Measurements from ENCODE around the gene PICALM. TPM values are rescaled to one million over a fixed set of nuclear protein-coding genes. Genes with fewer than 3 reads are reported as not detected.

The PICALM gene
- total RNA-seq, 1 donor from 2014 or later = 218 TPM

DNA sequence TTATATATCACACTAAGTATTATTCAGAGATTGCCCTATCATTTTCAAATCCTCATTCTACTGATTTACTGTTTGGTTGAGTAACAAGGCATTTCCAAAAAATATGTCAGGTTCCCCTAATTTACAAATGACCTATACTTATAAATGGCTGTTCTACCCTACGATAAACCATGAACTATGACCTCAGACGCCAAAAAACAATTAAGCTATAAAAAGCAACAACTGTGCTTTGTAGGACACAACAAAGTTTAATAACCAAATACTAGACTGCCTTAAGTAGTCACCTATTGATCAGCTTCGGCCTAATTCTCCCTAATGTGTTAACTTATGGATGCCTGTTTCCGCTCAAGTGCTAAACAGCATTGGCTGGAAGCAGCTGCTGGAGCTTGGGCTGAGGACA lies 53.2 kb downstream of the PICALM start:
- TF ChIP-seq, protein P1, sequence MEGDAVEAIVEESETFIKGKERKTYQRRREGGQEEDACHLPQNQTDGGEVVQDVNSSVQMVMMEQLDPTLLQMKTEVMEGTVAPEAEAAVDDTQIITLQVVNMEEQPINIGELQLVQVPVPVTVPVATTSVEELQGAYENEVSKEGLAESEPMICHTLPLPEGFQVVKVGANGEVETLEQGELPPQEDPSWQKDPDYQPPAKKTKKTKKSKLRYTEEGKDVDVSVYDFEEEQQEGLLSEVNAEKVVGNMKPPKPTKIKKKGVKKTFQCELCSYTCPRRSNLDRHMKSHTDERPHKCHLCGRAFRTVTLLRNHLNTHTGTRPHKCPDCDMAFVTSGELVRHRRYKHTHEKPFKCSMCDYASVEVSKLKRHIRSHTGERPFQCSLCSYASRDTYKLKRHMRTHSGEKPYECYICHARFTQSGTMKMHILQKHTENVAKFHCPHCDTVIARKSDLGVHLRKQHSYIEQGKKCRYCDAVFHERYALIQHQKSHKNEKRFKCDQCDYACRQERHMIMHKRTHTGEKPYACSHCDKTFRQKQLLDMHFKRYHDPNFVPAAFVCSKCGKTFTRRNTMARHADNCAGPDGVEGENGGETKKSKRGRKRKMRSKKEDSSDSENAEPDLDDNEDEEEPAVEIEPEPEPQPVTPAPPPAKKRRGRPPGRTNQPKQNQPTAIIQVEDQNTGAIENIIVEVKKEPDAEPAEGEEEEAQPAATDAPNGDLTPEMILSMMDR (conservative IDR thresholded peaks at IDR 0.05; ENCODE audit: low read depth, low read length) = no peak
- no peak overlapping the region for H3K4me3 ChIP-seq (ENCODE audit: low read depth, low read length)
- no peak for DNase-seq (ENCODE audit: low read depth)

- H3K4me3 ChIP-seq (ENCODE audit: low read depth, low read length) = no peak overlapping the region
- DNase-seq (ENCODE audit: low read depth) = peak; percentile 13
- TF ChIP-seq, protein P1 (conservative IDR thresholded peaks at IDR 0.05; ENCODE audit: low read depth, low read length) = no peak
Observed at GRCh38 chr11:86014221-86014620, 54.7 kb downstream of the PICALM start.

DNA sequence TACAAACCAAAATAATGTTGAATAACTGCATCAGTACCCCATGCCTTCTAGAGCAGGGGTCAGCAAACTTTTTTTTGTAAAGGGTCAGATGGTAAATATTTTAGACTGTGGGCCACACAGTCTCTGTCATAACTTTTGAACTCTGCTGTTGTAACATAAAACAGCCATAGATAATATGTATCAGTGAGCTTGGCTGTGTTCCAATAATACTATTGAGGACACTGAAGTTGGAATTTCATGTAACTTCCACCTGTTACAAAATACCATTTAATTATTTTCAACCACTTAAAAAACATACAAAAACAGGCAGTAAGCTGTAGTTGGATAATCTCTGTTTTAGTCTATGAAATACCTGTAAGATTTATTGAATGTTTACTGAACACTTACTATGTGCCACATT lies 55.2 kb downstream of the PICALM start:
- no peak overlapping the region for H3K4me3 ChIP-seq (ENCODE audit: low read depth, low read length)
- no peak for DNase-seq (ENCODE audit: low read depth)
- TF ChIP-seq, protein P1 (conservative IDR thresholded peaks at IDR 0.05; ENCODE audit: low read depth, low read length) = no peak

DNA sequence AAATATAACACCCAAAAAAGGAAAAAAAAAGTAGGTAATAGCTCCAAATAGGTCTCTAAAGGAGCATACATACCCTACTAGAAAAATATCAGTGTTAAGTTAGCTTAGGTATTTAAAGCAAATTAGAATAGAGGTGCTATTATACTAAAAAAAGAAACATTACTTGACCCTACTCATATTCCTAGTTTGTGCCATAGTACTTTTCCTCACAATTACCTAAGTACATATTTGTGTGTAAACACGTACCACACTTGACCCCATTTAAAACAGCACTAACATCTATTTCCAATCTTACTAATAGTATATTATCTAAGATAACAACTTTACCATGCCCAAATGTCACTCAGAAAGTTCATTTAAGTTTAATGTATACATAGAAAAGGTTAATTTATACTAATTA lies 57.7 kb downstream of the PICALM start:
- no peak for DNase-seq (ENCODE audit: low read depth)
- no peak overlapping the region for H3K4me3 ChIP-seq (ENCODE audit: low read depth, low read length)
- TF ChIP-seq, protein P1 (conservative IDR thresholded peaks at IDR 0.05; ENCODE audit: low read depth, low read length) = no peak

- no peak for DNase-seq (ENCODE audit: low read depth)
- TF ChIP-seq, protein P1 (conservative IDR thresholded peaks at IDR 0.05; ENCODE audit: low read depth, low read length) = no peak
- H3K4me3 ChIP-seq (ENCODE audit: low read depth, low read length) = no peak overlapping the region
Observed at GRCh38 chr11:86003654-86004053, 65.2 kb downstream of the PICALM start.

DNA sequence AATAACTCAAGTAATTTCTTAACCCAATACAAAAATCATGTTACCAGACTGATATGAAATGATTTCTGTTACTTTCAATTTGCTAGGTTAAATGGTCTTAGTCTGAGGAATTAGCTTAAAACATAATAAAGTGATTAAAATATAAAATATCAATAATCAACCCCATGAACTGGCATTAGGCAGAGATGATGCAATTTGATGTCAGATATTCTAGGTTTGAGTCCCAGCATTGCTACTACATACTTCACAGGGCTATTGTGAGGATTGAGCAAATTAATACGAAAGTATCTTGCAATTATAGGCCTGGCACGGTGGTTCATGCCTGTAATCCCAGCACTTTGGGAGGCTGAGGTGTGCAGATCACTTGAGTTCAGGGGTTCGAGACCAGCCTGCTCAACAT lies 66.5 kb downstream of the PICALM start:
- TF ChIP-seq, protein P1 (conservative IDR thresholded peaks at IDR 0.05; ENCODE audit: low read depth, low read length) = no peak
- H3K4me3 ChIP-seq (ENCODE audit: low read depth, low read length) = no peak overlapping the region
- DNase-seq (ENCODE audit: low read depth) = no peak

GRCh38 chr11:85991508-85991907 lies 77.4 kb downstream of the PICALM start:
- DNase-seq (ENCODE audit: low read depth) = no peak
- TF ChIP-seq, protein P1 (conservative IDR thresholded peaks at IDR 0.05; ENCODE audit: low read depth, low read length) = no peak
- no peak overlapping the region for H3K4me3 ChIP-seq (ENCODE audit: low read depth, low read length)

Data from epithelial cell of proximal tubule (primary cell).